Measurements from ENCODE around the gene KLHL29. TPM values are rescaled to one million over a fixed set of nuclear protein-coding genes. Genes with fewer than 3 reads are reported as not detected.

Gene KLHL29
- total and polyA plus RNA-seq, 2 experiments from 2014 or later = 1.5 to 6.5 TPM

- no peak for TF ChIP-seq ZNF462 (CRISPR knock-in tag; IDR thresholded peaks at IDR 0.05)
These were observed 146.3 kb downstream of the KLHL29 start (continued) for GRCh38 chr2:23531280-23531679.

GRCh38 chr2:23531881-23532280 lies 146.9 kb downstream of the KLHL29 start:
- Histone ChIP-seq H3K4me3 (no peak overlapping the region), H3K9me2 (ENCODE audit: insufficient read depth) (no peaks in the 10 kb centered on the region), H2AFZ (no peak overlapping the region), H4K20me1 (replicated peaks; ENCODE audit: insufficient read depth) (no peaks in the 10 kb centered on the region), H3K27me3 (ENCODE audit: insufficient read depth) (no peaks in the 10 kb centered on the region), H3K27ac (ENCODE audit: low read depth) (no peak overlapping the region), H3K36me3 (ENCODE audit: insufficient read depth) (no peaks in the 10 kb centered on the region), H3K4me2 (no peak overlapping the region), H3K79me2 (replicated peaks; ENCODE audit: insufficient read depth) (no peaks in the 10 kb centered on the region), H3F3A (replicated peaks; ENCODE audit: low read depth) (no peaks in the 10 kb centered on the region), H3K4me1 (ENCODE audit: insufficient read depth) (peaks cover 18% of the 10 kb centered on the region)
- H3K9me3 Mint-ChIP-seq = no peaks in the 10 kb centered on the region
- DNase-seq (ENCODE audit: low spot score) (no peak), ATAC-seq (no peak)
- no peaks in the 10 kb centered on the region for H3K36me3 Mint-ChIP-seq (ENCODE audit: low read depth)
- H3K4me1 Mint-ChIP-seq = peaks cover 28% of the 10 kb centered on the region
- peaks cover 10% of the 10 kb centered on the region for H3K27me3 Mint-ChIP-seq (ENCODE audit: insufficient read depth, low read depth, poor library complexity)
- no peak overlapping the region for H3K27ac Mint-ChIP-seq
- H3K4me3 Mint-ChIP-seq = no peak overlapping the region
- no peak for TF ChIP-seq POLR2AphosphoS5 (IDR thresholded peaks at IDR 0.05; ENCODE audit: low read depth)
